RKO (cell line): Measurements from ENCODE around the gene PTPN7.
A peak's percentile ranks its signal among the peaks of the same experiment; 100 is the strongest.
"Not testable (repeated sequence)": the region's sequence is repeated elsewhere in the genome, so short reads cannot be mapped to it uniquely, and the experiment has no call there.

Source experiments
- DNase-seq: peaks from one replicate; pipeline ENCODE4 v3.0.0-alpha.2; 2016; ENCODE audit warnings: low spot score

PTPN7 gene

DNA sequence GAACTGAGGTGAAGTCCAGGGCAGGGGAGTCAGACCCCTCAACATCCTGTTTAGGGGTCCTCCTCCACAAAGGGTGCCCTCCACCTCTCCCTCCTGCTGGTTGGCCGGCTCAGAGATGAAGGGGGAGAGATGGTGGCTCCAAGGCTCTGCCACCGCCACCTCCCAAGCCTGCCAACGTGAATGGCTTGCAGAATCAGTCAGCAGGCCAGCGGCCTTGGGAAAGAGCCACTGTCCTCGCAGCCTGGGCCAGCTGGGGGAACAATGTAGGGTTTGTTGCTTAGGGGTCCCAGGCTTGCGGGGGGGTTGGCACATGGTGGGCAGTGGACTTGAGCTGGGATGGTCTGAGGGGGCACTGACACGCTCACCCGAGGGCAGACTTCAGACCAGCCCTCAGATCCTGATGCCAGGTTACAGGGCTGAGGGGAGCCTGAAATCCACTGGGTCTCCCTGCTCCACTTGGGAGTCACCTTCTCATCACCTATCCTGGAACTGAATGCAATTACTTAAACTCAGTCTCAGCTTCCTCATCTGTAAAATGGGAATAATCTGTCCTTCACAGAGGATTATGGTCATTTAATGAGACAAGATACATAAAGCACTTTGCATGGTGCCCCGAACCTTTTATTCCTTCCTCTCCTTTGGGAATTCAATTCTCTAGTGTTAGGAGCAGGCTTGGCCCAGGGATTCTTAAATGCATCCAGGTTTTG, 29.4 kb downstream of the PTPN7 start:
- no peak for DNase-seq

DNA sequence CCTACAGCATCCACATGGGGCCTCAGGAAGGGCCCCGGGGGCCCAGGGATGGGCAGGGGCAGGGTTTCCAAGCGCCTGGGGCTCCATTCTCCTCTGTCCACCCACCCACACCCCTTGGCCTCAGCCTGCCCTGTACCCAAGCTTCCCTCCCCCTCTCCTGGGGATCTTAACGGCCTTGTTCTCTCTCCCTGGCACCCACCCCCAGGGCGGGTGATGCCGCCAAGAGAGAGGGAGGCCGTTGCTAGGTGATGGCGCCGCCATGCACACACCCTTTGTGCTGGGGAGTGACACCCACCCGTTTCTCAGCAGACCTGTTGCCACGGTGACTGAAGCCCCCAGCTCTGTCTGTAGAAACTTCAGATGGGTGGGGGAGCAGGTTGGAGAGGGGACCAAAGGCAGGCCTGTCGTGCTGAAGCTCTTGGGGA, 30.1 kb downstream of the PTPN7 start:
- no peak for DNase-seq

DNA sequence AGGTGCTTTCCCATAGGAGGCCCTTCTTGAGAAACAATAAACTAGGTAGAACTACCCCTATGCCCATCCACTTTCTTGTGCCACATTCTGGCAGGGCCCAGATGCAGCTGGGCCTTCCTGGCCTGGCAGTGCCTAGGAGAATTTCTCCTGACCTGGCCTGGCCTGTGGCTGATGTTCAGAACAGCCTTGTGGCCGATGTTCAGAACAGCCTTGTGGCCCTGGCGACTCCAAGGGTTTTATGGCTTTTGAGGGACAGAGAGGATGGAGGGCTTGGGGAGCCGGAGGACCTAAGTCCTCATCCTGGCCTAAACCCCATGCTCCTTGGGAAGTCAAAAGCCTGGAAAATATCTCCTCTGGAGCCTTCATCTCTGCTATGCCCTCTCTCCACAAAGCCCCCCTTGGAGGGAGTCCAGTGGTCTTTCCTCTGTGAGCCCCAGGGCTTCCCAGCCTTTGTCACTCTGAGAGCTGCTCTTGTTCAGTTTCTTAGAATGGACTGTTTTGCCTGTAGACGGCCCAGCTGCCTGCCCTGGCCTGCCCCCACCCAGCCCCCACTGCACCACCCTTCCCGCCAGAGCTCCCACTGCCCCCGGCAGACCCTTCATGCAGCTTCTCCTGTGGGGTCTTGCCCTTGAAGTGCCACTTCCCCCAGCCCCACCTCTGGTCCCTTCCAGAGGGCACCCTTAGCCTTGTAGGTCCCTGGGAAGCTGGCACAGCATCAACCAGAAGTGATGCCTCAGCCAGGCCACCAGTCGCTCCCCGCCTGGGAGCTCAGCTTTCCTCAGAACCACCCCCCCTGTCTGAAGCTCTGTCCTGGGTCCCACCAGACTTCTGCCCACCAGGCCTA, 30.7 kb downstream of the PTPN7 start:
- DNase-seq, result no peak

DNA sequence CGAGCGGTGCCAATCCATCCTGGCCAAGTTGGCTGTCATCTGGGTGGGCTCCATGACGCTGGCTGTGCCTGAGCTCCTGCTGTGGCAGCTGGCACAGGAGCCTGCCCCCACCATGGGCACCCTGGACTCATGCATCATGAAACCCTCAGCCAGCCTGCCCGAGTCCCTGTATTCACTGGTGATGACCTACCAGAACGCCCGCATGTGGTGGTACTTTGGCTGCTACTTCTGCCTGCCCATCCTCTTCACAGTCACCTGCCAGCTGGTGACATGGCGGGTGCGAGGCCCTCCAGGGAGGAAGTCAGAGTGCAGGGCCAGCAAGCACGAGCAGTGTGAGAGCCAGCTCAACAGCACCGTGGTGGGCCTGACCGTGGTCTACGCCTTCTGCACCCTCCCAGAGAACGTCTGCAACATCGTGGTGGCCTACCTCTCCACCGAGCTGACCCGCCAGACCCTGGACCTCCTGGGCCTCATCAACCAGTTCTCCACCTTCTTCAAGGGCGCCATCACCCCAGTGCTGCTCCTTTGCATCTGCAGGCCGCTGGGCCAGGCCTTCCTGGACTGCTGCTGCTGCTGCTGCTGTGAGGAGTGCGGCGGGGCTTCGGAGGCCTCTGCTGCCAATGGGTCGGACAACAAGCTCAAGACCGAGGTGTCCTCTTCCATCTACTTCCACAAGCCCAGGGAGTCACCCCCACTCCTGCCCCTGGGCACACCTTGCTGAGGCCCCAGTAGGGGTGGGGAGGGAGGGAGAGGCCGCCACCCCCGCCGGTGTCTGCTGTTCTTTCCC, 32.4 kb downstream of the PTPN7 start:
- DNase-seq, result no peak

DNA sequence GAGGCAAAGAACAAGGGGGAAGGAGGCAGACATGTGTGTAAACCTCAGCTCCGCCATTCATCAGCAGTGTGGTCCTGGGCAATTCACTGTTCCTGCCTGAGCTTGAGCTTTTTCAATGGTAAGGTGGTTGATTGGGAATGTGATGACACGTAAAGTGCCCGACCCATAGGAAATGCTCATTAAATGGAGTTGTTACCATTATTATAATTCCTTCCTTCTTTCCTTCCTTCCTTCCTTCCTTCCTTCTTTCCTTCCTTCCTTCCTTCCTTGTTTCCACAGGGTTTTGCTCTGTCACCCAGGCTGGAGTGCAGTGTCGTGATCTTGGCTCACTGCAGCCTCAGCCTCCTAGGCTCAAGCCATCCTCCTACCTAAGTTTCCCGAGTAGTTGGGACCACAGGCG, 33.3 kb downstream of the PTPN7 start:
- DNase-seq, result no peak

DNA sequence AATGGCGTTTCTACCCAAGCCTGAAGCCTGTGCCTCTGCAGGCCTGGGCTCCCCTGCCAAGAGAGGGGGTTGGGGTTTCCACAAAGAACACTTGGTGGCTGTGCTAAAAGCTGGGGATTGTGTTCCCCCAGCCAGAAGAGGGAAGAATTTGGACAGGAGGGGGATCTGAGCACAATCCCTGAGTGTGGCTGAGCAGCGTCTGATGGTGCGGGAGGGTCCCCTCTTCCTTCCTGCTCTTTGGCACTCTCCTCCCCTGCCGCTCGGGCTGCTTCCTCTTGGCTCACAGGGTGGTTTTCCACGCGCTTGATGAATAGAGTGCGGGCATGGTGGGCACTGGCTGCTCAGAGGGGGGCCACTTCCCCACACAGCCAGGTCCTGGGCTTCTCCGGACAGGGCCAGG, 34.0 kb downstream of the PTPN7 start:
- no peak for DNase-seq

DNA sequence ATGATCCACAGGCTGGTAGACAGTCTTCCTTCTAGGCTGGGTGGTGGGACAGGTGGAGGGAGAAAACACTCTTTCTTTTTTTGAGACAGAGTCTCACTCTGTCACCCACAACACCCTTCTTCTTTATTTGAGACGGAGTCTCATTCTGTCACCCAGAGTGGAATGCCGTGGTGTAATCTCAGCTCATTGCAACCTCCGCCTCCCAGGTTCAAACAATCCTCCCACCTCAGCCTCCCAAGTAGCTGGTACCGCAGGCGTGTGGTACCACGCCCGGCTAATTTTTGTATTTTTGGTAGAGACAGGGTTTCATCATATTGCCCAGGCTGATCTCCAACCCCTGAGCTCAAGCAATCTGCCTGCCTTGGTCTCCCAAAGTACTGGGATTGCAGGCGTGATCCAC, 34.8 kb downstream of the PTPN7 start:
- DNase-seq, result no peak

DNA sequence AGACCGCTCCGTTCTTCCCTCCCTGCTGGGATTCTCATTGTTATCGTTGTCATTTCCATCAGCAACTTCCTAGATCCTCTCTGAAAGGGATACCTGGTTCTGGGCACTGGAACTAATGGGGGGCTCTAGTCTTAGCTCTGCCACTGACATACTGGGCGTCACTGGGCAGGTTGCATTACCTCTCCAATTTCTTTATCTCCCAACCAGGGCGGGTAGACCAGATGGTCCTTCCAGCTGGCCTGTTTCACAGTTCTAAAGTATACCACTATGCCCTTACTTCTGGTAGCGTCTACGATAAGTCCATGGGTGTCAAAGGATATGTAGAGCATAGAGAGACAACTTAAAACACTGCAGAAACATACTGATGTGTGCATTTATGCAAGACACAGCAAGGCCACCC, 36.3 kb downstream of the PTPN7 start:
- DNase-seq, result no peak

DNA sequence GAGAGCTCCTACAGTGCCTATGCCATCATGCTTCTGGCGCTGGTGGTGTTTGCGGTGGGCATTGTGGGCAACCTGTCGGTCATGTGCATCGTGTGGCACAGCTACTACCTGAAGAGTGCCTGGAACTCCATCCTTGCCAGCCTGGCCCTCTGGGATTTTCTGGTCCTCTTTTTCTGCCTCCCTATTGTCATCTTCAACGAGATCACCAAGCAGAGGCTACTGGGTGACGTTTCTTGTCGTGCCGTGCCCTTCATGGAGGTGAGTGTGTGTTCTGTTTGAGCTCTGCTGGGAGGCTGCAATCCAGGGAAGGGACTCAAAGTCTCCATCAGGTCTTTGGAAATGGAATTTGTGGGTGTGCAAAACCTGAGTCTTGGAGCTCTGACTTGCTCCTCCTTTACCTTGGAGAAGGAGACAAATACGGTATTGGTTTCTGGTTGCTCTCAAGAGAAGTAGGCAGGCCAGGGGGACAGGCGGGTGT, 37.0 kb downstream of the PTPN7 start:
- DNase-seq, result no peak

DNA sequence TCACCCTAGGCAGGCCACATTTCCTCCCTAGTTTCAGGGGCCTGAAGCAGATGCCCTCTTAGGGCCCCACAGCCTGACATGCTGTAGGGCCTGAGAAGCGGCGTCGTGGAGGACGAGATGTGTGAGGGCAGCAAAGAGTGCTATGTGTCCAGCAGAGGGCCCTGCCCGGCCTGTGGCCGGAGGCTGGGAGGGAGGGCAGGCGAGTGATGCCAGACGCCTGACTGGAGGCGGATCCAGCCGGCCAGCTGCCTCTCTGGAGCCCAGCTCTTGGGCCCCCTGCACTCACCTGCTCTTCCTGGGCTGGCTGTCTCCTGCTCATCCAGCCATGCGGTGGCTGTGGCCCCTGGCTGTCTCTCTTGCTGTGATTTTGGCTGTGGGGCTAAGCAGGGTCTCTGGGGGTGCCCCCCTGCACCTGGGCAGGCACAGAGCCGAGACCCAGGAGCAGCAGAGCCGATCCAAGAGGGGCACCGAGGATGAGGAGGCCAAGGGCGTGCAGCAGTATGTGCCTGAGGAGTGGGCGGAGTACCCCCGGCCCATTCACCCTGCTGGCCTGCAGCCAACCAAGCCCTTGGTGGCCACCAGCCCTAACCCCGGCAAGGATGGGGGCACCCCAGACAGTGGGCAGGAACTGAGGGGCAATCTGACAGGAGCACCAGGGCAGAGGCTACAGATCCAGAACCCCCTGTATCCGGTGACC, 37.6 kb downstream of the PTPN7 start, which contains the start of gene GPR37L1:
GPR37L1 (plus strand) TSS at position 279 of the 697 bp plus-strand sequence; CDS start at position 326, 47 bp downstream.
- peak; percentile 43 for DNase-seq

DNA sequence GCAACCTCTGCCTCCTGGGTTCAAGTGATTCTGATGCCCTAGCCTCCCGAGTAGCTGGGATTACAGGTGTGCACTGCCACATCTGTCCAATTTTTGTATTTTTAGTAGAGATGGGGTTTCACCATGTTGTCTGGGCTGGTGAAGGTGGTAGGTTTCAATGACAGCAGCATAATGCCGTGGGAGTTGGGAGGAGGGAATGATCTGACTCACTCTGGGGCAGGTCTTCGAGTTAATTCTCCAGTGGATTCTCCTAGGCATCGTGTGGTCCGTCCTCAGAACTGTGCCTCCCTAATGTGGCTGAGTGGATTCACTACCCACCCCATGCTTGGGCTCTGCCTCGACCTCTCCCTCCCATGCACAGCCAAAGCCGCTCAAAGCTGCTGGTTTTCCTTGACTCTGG, 39.4 kb downstream of the PTPN7 start:
- DNase-seq, result no peak

DNA sequence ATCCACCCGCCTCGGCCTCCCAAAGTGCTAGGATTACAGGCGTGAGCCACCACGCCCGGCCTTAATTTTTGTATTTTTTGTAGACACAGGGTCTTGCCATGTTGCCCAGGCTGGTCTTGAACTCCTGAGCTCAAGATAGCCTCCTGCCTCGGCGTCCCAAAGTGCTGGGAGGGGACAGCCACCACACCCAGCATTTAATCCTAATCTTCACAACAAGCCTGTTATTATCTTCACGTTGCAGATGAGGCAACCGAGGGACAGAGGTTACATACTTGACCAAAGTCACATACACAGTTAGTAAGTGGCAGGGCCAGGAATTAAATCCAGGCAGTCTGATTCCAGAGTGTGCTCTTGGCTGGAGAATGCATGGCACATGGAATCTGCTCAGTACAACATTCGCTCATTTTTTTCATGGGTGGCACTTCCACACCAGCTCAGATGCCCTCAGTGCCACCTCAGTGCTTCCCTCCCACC, 42.5 kb downstream of the PTPN7 start:
- DNase-seq, result no peak

DNA sequence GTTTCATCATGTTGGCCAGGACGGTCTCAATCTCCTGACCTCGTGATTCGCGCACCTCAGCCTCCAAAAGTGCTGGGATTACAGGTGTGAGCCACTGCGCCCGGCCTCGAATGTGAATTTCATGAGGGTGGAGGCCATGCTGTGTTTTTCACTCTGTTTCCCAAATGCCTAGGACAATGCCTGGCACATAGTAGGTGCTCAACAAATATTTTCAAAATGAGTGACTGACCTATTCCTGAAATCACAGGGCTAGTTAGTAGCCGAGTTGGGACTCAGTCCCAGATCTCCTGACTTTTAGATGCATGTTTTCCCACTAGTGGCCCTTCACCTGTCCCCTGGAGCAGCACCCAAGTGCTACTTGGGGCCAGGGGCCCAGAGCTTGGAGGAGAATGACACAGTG, 44.1 kb downstream of the PTPN7 start:
- DNase-seq, result no peak

DNA sequence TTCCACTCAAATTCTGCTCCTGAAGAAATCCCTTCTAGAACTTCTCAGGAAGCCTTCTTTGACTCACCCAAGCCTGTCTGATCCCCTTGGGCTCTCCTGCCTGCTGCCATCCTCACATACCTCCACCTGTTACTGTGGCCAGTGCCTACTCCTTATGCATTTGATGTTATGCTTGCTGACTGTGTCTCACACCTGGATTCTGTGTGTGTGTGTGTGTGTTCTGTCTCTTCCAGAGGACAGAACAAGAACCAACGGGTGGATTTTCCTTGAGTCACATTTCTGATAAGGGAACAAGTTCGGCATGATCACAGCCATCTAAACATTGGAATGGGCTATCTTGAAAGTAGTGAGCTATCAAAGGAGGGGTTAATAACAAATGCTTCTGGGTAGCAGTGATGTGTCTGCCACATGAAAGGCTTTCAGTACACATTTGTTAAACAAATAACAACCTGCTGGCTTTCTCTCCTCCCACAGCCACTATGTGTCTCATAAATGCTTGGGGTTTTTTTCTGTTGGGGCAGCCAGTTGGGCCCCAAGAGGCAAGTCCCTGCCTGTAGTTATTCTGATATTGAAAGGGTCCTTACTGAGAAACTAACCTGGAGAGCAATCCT, 46.6 kb downstream of the PTPN7 start:
- no peak for DNase-seq

DNA sequence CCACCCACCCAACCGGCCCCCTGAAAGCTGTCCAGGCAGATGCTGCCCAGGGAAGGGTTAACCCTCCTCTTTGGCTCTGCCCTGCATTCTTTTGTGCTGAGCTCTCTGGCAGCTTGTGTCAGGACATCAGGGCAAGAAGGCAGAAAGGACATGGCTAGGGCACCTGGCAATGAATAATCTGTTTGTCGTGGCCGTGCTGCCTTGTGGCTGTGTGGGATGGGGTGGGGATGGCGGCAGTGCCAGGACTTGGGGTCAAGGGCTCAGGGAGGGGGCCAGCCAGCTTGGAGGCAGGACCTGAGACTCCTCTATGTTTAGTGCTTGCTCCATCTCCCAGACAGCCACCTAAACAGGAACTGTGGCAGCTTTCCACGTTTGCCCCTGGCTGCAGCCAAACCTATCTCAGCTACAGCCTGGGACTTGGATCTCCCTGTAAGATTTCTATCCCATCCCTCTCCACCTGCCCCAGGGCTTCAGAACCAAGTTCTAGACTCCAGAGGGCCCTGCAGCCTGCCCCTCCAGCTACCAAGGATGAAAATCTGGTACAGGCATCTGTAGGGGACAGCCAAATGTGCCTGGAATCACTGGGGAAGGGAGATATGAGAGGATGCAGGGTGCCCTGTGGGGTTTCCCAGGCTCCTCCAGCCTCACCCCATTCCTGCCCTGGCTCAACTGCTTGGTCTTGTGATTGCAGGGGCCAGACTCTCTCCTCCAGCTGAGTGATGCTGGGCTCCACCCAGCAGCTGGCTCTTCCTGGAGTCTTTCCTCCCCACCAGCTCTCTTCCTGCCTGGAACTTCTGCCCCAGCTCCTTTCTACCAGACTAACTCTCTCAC, 47.3 kb downstream of the PTPN7 start:
- no peak for DNase-seq

DNA sequence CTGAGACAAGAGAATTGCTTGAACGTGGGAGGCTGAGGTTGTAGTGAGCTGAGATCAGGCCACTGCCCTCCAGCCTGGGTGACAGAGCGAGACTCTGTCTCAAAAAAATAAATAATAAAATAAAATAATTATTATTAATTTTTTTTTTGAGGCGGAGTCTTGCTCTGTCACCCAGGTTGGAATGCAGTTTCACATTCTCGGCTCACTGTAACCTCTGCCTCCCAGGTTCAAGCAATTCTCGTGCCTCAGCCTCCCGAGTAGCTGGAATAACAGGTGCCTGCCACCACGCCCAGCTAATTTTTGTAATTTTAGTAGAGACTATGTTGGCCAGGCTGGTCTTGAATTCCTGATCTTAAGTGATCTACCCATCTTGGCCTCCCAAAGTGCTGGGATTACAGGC, 48.8 kb downstream of the PTPN7 start:
- not testable (repeated sequence) for DNase-seq

DNA sequence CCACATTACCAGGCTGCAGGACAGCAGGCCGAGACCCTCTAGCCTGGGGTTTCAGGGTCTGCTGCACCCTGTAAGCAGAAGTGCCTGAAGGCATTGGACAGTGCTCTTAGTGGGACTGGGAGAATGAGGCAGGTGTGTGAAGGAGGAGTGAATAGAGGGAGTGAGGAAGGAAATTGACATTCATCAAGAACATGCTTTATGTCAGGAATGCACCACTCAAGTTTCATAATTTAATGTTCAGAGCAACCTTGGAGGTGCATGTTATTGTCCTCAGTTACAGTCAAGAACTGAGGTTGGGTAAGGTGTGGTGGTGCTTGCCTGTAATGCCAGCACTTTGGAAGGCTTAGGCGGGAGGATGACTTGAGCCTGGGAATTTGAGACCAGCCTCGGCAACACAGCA, 49.4 kb downstream of the PTPN7 start:
- DNase-seq, result no peak

DNA sequence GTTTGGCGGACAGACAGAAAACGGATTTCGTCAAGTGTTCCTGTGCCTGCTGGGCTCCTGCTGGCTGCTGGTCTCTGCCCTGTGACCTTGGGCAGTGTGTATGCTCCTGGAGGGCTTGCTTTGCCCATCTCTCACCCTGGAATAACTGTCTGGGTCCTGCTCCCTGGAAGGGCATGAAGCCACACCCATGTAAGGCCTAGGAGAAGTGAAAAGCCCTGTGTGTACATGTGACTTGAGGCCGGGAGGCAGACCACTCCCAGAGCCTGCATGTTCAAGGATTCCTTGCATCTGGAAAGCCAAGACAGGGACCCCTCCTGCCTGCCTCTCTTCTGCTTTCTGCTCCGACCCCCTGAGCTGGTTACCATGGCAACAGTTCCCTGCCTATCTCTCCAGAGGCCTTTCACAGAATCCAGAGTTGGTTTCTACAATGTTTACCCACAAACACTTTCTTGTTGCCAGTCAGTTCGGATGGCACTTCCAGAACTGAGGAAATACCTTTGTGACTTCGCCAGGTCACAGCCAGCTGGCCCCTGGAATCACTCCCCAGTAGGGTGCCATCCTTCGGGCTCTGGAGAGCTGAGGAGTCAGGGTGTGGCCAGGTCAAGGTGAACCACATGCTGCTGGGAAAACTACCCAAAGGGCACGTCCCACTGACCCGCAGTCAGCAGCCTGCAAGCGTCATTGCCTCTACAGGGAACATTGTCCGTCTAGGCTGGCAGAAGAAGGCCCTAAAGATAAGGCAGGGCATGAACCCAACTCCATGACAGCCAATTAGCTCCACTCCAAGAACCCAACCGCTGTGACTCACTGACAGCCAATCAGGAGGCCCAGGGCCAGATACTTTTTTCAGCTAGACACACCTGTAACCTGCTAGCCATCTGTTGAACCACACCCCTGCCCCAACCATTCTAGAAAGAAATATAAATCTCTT, 52.3 kb downstream of the PTPN7 start:
- no peak for DNase-seq

DNA sequence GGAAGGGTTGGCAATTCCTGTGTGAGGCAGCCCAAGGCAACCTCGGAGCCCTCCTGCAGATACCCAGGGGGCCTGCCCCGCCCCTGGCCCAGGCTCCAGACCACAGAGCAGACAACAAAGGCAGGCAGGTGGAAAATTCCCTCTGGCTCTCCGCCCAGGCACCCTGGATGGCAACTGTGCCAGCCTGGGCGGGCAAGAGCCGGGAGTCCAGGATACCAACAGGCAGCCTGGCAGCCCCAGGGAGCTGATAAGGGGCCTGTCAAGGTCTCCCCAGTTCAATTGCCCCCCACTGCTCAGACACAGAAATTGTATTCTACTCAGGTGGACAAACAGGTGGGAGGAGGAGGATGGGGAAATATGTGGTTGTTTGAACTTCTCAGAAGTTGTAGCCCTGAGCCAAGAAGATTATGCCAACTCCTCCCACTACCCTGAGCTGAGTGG, 53.1 kb downstream of the PTPN7 start:
- no peak for DNase-seq
